WTC11 (cell line): Measurements from ENCODE around the gene IER2.

Experiments
- CREM ChIP-seq: sonication (generic); formaldehyde crosslinking; IDR thresholded peaks from 2 replicates; pipeline ENCODE4 v1.8.1; 2022; ENCODE audit warnings: mild to moderate bottlenecking, missing genetic modification reagents, moderate library complexity
- NFYB ChIP-seq: sonication (generic); formaldehyde crosslinking; conservative IDR thresholded peaks from 2 replicates; pipeline ENCODE4 v1.8.0; 2022; ENCODE audit warnings: low read depth, missing genetic modification reagents
- ZNF121 ChIP-seq: sonication (generic); formaldehyde crosslinking; IDR thresholded peaks from 2 replicates; pipeline ENCODE4 v1.8.0; 2023; ENCODE audit warnings: missing genetic modification reagents
- TF ChIP-seq, protein P1 (sequence below): fragments of 200-600 bp; IDR thresholded peaks from 2 replicates; pipeline ENCODE4 v1.8.0; 2022; ENCODE audit warnings: antibody characterized with exemption

DNA sequence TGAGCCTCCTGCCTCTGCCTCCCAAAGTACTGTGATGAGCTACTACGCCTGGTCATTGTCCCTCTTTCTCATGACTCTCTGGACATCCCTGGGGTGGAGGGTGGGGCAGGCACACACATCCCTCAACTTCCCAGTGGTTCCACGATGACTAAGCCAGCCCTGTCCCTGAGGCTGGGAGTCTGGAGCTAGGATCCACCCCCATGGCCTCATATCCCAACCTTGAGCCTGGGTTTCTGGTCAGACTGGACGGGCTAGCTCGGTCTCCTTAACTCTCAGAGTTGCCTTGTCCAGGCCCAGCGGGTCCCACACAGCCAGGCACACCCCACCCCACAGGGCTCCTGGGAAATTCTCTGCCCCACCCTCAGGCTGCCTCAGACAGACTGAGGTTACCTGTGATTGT lies 19.6 kb downstream of the IER2 start:
- TF ChIP-seq, protein P1, sequence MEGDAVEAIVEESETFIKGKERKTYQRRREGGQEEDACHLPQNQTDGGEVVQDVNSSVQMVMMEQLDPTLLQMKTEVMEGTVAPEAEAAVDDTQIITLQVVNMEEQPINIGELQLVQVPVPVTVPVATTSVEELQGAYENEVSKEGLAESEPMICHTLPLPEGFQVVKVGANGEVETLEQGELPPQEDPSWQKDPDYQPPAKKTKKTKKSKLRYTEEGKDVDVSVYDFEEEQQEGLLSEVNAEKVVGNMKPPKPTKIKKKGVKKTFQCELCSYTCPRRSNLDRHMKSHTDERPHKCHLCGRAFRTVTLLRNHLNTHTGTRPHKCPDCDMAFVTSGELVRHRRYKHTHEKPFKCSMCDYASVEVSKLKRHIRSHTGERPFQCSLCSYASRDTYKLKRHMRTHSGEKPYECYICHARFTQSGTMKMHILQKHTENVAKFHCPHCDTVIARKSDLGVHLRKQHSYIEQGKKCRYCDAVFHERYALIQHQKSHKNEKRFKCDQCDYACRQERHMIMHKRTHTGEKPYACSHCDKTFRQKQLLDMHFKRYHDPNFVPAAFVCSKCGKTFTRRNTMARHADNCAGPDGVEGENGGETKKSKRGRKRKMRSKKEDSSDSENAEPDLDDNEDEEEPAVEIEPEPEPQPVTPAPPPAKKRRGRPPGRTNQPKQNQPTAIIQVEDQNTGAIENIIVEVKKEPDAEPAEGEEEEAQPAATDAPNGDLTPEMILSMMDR: no peak
- TF ChIP-seq ZNF121 (CRISPR knock-in tag): no peak
- no peak for TF ChIP-seq CREM
- no peak for TF ChIP-seq NFYB
